Measurements from ENCODE around the gene OPCML. TPM values are rescaled to one million over a fixed set of nuclear protein-coding genes. Genes with fewer than 3 reads are reported as not detected.

The OPCML gene
- polyA plus RNA-seq, 1 donor (not counting 4 experiments of a cell fraction or from before 2014, with no cell fraction given) = 0.04 TPM

DNA sequence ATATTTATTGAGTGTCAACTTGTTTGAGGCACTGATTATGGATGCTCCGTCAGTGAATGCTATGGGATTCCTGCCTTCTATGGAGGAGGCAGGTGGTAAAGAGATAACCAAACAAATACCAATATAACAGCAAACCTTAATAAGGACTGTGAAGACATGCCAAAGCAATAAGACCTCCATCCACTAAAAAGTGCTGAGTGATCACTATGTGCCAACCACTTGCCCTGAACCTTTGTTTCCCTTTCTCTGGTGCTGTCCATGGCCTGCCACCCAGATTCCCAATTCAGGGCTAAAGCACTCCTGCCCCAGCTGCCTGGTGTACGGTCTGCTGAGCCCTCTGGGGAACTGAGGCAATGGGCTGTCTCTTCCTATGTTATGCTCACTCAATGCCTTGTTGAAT is 1074.9 kb downstream of the OPCML start:
- Histone ChIP-seq H3K27ac (ENCODE audit: control insufficient read depth, insufficient read depth, low read length) (no peak overlapping the region), H4K20me1 (ENCODE audit: control insufficient read depth, extremely low read depth, insufficient read depth, low read length) (no peaks in the 10 kb centered on the region), H3K4me3 (ENCODE audit: control insufficient read depth in 2 of 3, extremely low read depth in 1 of 3, insufficient read depth in 2 of 3, low read depth in 1 of 3, low read length in 3 of 3) (no peak overlapping the region), H3K36me3 (ENCODE audit: control insufficient read depth in 2 of 2, extremely low read depth in 1 of 2, insufficient read depth in 2 of 2, low read length in 2 of 2) (no peaks in the 10 kb centered on the region), H3K4me2 (ENCODE audit: control insufficient read depth, extremely low read depth, insufficient read depth, low read depth, low read length) (no peak overlapping the region), H2AFZ (ENCODE audit: control insufficient read depth, low read length) (no peak overlapping the region), H3K9me1 (ENCODE audit: control insufficient read depth, extremely low read depth, insufficient read depth, low read length) (no peaks in the 10 kb centered on the region), H3K27me3 (ENCODE audit: control insufficient read depth, extremely low read depth, insufficient read depth, low read length) (no peaks in the 10 kb centered on the region), H3K4me1 (ENCODE audit: control insufficient read depth, extremely low read depth, insufficient read depth, low read length) (no peaks in the 10 kb centered on the region), H3K79me2 (ENCODE audit: control insufficient read depth, insufficient read depth, low read length) (no peaks in the 10 kb centered on the region), H3K9me3 (ENCODE audit: control insufficient read depth, low read depth, low read length) (no peaks in the 10 kb centered on the region), H3K9ac (ENCODE audit: control insufficient read depth, extremely low read depth, insufficient read depth, low read length) (no peak overlapping the region)
- FAIRE-seq (no peak), DNase-seq (ENCODE audit: low read depth, low spot score) (no peak)
- dilution Hi-C loops (cut with MboI; ENCODE audit: extremely low pct_ligation_motif_present, low sequenced_read_pairs) = no loop called here
- TF ChIP-seq, protein P1, sequence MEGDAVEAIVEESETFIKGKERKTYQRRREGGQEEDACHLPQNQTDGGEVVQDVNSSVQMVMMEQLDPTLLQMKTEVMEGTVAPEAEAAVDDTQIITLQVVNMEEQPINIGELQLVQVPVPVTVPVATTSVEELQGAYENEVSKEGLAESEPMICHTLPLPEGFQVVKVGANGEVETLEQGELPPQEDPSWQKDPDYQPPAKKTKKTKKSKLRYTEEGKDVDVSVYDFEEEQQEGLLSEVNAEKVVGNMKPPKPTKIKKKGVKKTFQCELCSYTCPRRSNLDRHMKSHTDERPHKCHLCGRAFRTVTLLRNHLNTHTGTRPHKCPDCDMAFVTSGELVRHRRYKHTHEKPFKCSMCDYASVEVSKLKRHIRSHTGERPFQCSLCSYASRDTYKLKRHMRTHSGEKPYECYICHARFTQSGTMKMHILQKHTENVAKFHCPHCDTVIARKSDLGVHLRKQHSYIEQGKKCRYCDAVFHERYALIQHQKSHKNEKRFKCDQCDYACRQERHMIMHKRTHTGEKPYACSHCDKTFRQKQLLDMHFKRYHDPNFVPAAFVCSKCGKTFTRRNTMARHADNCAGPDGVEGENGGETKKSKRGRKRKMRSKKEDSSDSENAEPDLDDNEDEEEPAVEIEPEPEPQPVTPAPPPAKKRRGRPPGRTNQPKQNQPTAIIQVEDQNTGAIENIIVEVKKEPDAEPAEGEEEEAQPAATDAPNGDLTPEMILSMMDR (optimal IDR thresholded peaks at IDR 0.05 in 1 of 3, IDR thresholded peaks at IDR 0.05 in 1 of 3, conservative IDR thresholded peaks at IDR 0.05 in 1 of 3; ENCODE audit: extremely low read depth in 1 of 3, insufficient read depth in 2 of 3, low read length in 3 of 3) = no peak
- no peak for TF ChIP-seq EZH2 (IDR thresholded peaks at IDR 0.05; ENCODE audit: low read length)

DNA sequence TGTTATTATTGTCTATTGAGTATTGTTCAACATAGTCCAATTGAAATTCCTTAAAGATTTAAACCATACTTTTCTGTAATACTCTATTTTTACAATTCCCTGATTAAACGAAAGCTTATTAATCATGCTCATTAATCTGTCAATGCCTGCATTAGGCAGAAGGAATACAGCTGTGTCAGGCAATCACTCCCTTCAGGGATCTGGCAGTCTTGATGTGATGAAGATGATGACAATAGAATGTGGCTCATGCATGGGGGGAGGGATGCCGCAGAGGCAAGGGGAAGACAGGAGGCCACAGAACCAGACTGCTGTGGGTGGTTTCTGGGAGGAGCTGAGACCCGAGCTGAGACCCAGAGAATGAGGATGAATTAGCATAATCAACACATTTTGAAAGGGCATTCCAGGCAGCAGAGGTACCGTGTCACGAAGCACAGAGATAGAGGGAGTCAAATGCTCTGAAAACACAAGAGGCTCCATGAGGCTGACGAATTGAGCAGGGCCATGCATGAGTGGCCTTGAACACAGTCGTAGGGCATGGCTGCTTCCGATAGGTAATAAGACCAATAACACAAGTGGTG is 1075.5 kb downstream of the OPCML start:
- FAIRE-seq = no peak
- dilution Hi-C loops (cut with MboI; ENCODE audit: extremely low pct_ligation_motif_present, low sequenced_read_pairs) = no loop called here
- Histone ChIP-seq H4K20me1 (ENCODE audit: control insufficient read depth, extremely low read depth, insufficient read depth, low read length) (no peaks in the 10 kb centered on the region), H3K27me3 (ENCODE audit: control insufficient read depth, extremely low read depth, insufficient read depth, low read length) (no peaks in the 10 kb centered on the region), H3K9me3 (ENCODE audit: control insufficient read depth, low read depth, low read length) (no peaks in the 10 kb centered on the region), H3K9me1 (ENCODE audit: control insufficient read depth, extremely low read depth, insufficient read depth, low read length) (no peaks in the 10 kb centered on the region), H3K27ac (ENCODE audit: control insufficient read depth, insufficient read depth, low read length) (no peak overlapping the region), H3K36me3 (ENCODE audit: control insufficient read depth in 2 of 2, extremely low read depth in 1 of 2, insufficient read depth in 2 of 2, low read length in 2 of 2) (no peaks in the 10 kb centered on the region), H3K4me2 (ENCODE audit: control insufficient read depth, extremely low read depth, insufficient read depth, low read depth, low read length) (no peak overlapping the region), H2AFZ (ENCODE audit: control insufficient read depth, low read length) (no peak overlapping the region), H3K79me2 (ENCODE audit: control insufficient read depth, insufficient read depth, low read length) (no peaks in the 10 kb centered on the region), H3K9ac (ENCODE audit: control insufficient read depth, extremely low read depth, insufficient read depth, low read length) (no peak overlapping the region), H3K4me3 (ENCODE audit: control insufficient read depth in 2 of 3, extremely low read depth in 1 of 3, insufficient read depth in 2 of 3, low read depth in 1 of 3, low read length in 3 of 3) (no peak overlapping the region), H3K4me1 (ENCODE audit: control insufficient read depth, extremely low read depth, insufficient read depth, low read length) (no peaks in the 10 kb centered on the region)
- DNase-seq (ENCODE audit: low read depth, low spot score) = no peak
- TF ChIP-seq, protein P1 (optimal IDR thresholded peaks at IDR 0.05 in 1 of 3, IDR thresholded peaks at IDR 0.05 in 1 of 3, conservative IDR thresholded peaks at IDR 0.05 in 1 of 3; ENCODE audit: extremely low read depth in 1 of 3, insufficient read depth in 2 of 3, low read length in 3 of 3) = no peak
- no peak for TF ChIP-seq EZH2 (IDR thresholded peaks at IDR 0.05; ENCODE audit: low read length)

All from keratinocyte (primary cell).